Measurements from ENCODE around the gene GALT. TPM values are rescaled to one million over a fixed set of nuclear protein-coding genes. Genes with fewer than 3 reads are reported as not detected.

Gene GALT
- total and polyA plus RNA-seq, 2 of the 13 experiments (the other 11 are each of a cell fraction or from before 2014, with no cell fraction given), result 40.4 to 46.3 TPM

DNA sequence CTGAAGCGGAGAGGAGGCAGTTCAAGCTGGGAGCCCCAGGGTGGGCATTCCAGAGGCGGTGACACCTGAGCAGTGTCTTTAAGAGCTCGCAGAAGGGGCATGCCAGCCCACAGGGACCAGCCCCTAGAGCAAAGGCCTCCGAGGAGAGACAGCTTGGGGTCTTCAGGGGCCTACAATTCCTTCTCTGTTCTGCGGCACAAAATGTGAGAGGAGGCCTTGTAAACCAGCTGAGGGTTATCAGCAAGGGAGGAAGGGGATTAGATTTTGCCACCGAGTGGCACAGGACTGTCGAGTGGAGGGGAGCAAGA lies 8.4 kb upstream of the GALT start:
- peak overlapping the region; percentile 99 for H3K4me2 ChIP-seq (ENCODE audit: low read depth, low read length)
- H4K20me1 ChIP-seq (ENCODE audit: insufficient read depth, low read length), result no peaks in the 10 kb centered on the region
- intact Hi-C loops (cut with micrococcal nuclease; ENCODE audit: unreplicated experiment) (no loop called here), in situ Hi-C loops (cut with HindIII; ENCODE audit: extremely low pct_ligation_motif_present, low pct_unique_long_range_greater_than_20kb) (no loop called here)
- 0% methylated on average over 4 of the region's 7 CpGs for WGBS (ENCODE audit: low lambda C conversion rate)
- peaks cover 3 to 4% of the 10 kb centered on the region in 2 experiments; a peak in 3 of 5 replicates for H3K36me3 ChIP-seq (replicated peaks in 1 of 2; ENCODE audit: control insufficient read depth in 1 of 2, insufficient read depth in 2 of 2, low read length in 2 of 2)
- H3K79me2 ChIP-seq (ENCODE audit: insufficient read depth, low read length), result peaks cover 14% of the 10 kb centered on the region
- no TSS peak for BruUV-seq (replicated peaks)
- H3K27me3 ChIP-seq (ENCODE audit: control insufficient read depth in 1 of 2, insufficient read depth in 2 of 2, low read length in 2 of 2), result no peaks in the 10 kb centered on the region; a peak in 1 of 5 replicates
- no peak overlapping the region for H2AFZ ChIP-seq (ENCODE audit: low read length)
- peak overlapping the region; percentile 77 for H3K9ac ChIP-seq (ENCODE audit: insufficient read depth, low read depth, low read length)
- POLR2A ChIA-PET, result interaction anchor here (1.0 to 6.9 kb wide), 12 partner anchors 8 to 434 kb away, joined by 3 to 100 read pairs (median 9); partner anchors contain the start of genes ARID3C, DCTN3, GALT and IL11RA
- DNase-seq (ENCODE audit: low spot score) (no peak), ATAC-seq (no peak), FAIRE-seq (no peak)
- H3K4me3 ChIP-seq (replicated peaks in 1 of 3; ENCODE audit: insufficient read depth in 1 of 3, low read depth in 2 of 3, low read length in 3 of 3), result peak overlapping the region; percentile 66 to 91 (median 86)
- peak overlapping the region; percentile 70 for H3K27ac ChIP-seq (ENCODE audit: extremely low read length, insufficient read depth, low read length)
- H3K4me1 ChIP-seq (ENCODE audit: insufficient read depth, low read length), result peaks cover 64% of the 10 kb centered on the region
- CTCF ChIA-PET (ENCODE audit: low intra/inter-chr PET ratio, low total read pairs), result interaction anchor here (1.3 kb wide), 1 partner anchor 8 kb away, joined by 5 read pairs; the partner anchor contains the start of gene GALT
- no peaks in the 10 kb centered on the region for H3K9me3 ChIP-seq (ENCODE audit: low read length)
- TF ChIP-seq NFE2L1 (CRISPR knock-in tag; IDR thresholded peaks at IDR 0.05; ENCODE audit: borderline replicate concordance), result no peak
- TF ChIP-seq, protein P1, sequence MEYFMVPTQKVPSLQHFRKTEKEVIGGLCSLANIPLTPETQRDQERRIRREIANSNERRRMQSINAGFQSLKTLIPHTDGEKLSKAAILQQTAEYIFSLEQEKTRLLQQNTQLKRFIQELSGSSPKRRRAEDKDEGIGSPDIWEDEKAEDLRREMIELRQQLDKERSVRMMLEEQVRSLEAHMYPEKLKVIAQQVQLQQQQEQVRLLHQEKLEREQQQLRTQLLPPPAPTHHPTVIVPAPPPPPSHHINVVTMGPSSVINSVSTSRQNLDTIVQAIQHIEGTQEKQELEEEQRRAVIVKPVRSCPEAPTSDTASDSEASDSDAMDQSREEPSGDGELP (IDR thresholded peaks at IDR 0.05; ENCODE audit: borderline replicate concordance, low read depth), result 0 out of 2 replicates have a peak, but pooled peaks have one; percentile 3
- TF ChIP-seq ZNF598 (CRISPR knock-in tag; IDR thresholded peaks at IDR 0.05; ENCODE audit: borderline replicate concordance), result peak; percentile 36; the same call in 1 of the 2 replicates
- TF ChIP-seq, protein P2, sequence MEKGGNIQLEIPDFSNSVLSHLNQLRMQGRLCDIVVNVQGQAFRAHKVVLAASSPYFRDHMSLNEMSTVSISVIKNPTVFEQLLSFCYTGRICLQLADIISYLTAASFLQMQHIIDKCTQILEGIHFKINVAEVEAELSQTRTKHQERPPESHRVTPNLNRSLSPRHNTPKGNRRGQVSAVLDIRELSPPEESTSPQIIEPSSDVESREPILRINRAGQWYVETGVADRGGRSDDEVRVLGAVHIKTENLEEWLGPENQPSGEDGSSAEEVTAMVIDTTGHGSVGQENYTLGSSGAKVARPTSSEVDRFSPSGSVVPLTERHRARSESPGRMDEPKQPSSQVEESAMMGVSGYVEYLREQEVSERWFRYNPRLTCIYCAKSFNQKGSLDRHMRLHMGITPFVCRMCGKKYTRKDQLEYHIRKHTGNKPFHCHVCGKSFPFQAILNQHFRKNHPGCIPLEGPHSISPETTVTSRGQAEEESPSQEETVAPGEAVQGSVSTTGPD (CRISPR knock-in tag; IDR thresholded peaks at IDR 0.05), result peak; percentile 31; the same call in 1 of the 2 replicates
- peak; percentile 14; the same call in 1 of the 2 replicates for TF ChIP-seq ZNF263 (CRISPR knock-in tag; IDR thresholded peaks at IDR 0.05)
- 0 out of 2 replicates have a peak, but pooled peaks have one; percentile 47 for TF ChIP-seq ZNF558 (CRISPR knock-in tag; IDR thresholded peaks at IDR 0.05; ENCODE audit: borderline replicate concordance)
- 0 out of 2 replicates have a peak, but pooled peaks have one; percentile 63 for TF ChIP-seq ZNF775 (CRISPR knock-in tag; IDR thresholded peaks at IDR 0.05; ENCODE audit: borderline replicate concordance)
- TF ChIP-seq ZNF136 (CRISPR knock-in tag; IDR thresholded peaks at IDR 0.05; ENCODE audit: low read depth), result 0 out of 2 replicates have a peak, but pooled peaks have one; percentile 30
- 0 out of 2 replicates have a peak, but pooled peaks have one; percentile 6 for TF ChIP-seq ZNF335 (CRISPR knock-in tag; IDR thresholded peaks at IDR 0.05)
- TF ChIP-seq ESRRA (CRISPR knock-in tag; IDR thresholded peaks at IDR 0.05; ENCODE audit: low read depth), result no peak; the same call in 1 of the 2 replicates
- TF ChIP-seq, protein P3, sequence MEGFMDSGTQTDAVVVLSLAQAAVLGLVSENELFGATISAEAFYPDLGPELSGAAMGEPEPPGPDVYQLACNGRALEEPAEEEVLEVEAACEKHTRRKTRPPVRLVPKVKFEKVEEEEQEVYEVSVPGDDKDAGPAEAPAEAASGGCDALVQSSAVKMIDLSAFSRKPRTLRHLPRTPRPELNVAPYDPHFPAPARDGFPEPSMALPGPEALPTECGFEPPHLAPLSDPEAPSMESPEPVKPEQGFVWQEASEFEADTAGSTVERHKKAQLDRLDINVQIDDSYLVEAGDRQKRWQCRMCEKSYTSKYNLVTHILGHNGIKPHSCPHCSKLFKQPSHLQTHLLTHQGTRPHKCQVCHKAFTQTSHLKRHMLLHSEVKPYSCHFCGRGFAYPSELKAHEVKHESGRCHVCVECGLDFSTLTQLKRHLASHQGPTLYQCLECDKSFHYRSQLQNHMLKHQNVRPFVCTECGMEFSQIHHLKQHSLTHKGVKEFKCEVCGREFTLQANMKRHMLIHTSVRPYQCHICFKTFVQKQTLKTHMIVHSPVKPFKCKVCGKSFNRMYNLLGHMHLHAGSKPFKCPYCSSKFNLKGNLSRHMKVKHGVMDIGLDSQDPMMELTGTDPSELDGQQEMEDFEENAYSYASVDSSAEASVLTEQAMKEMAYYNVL (CRISPR knock-in tag; IDR thresholded peaks at IDR 0.05; ENCODE audit: borderline replicate concordance), result 0 out of 2 replicates have a peak, but pooled peaks have one; percentile 1

All from HepG2 (cell line).